H9 (cell line): Measurements from ENCODE around the gene TLE4. TPM values are rescaled to one million over a fixed set of nuclear protein-coding genes. Genes with fewer than 3 reads are reported as not detected.

Source experiments
- DNase-seq: peaks from one replicate; pipeline ENCODE4 v3.0.0-alpha.2; 2017
- H2AFZ ChIP-seq: one replicate; pipeline ENCODE4 v1.6.1; 2013; ENCODE audit warnings: mild to moderate bottlenecking, low read length, control low read depth, moderate library complexity
- H2AK5ac ChIP-seq: 2 replicates; pipeline ENCODE4 v1.6.1; 2013; ENCODE audit warnings: low read length, control low read depth, mixed read lengths; ENCODE audit not compliant: insufficient read length
- H2BK120ac ChIP-seq: one replicate; pipeline ENCODE4 v1.6.1; 2013; ENCODE audit warnings: low read depth, mild to moderate bottlenecking, low read length, control low read depth, inconsistent platforms; ENCODE audit not compliant: poor library complexity, severe bottlenecking
- H2BK12ac ChIP-seq: 2 replicates; pipeline ENCODE4 v1.6.1; 2013; ENCODE audit warnings: low read length, control low read depth, mixed read lengths, low read depth; ENCODE audit not compliant: insufficient read length
- H2BK15ac ChIP-seq: 2 replicates; pipeline ENCODE4 v1.6.1; 2013; ENCODE audit warnings: low read depth, low read length, control low read depth
- H2BK20ac ChIP-seq: one replicate; pipeline ENCODE4 v1.6.1; 2013; ENCODE audit warnings: low read depth, mild to moderate bottlenecking, low read length, control low read depth, inconsistent platforms; ENCODE audit not compliant: poor library complexity, severe bottlenecking
- H2BK5ac ChIP-seq: 2 replicates; pipeline ENCODE4 v1.6.1; 2013; ENCODE audit warnings: low read length, control low read depth, mixed read lengths; ENCODE audit not compliant: insufficient read length
- H3K14ac ChIP-seq: 2 replicates; pipeline ENCODE4 v1.6.1; 2013; ENCODE audit warnings: low read length, control low read depth; ENCODE audit not compliant: insufficient read depth
- H3K18ac ChIP-seq: 2 replicates; pipeline ENCODE4 v1.6.1; 2013; ENCODE audit warnings: low read depth, mild to moderate bottlenecking, mixed read lengths, low read length, control low read depth; ENCODE audit not compliant: insufficient read length
- H3K23ac ChIP-seq: 2 replicates; pipeline ENCODE4 v1.6.1; 2013; ENCODE audit warnings: low read length, control low read depth, mixed read lengths, low read depth; ENCODE audit not compliant: insufficient read length
- H3K23me2 ChIP-seq: 2 replicates; pipeline ENCODE4 v1.6.1; 2013; ENCODE audit warnings: low read depth, mild to moderate bottlenecking, mixed read lengths, low read length, control low read depth; ENCODE audit not compliant: insufficient read length, poor library complexity, severe bottlenecking
- H3K27ac ChIP-seq: 2 replicates; pipeline ENCODE4 v1.5.1; 2013; ENCODE audit warnings: low read length, control low read depth, mixed read lengths, low read depth; ENCODE audit not compliant: insufficient read length
- H3K27me3 ChIP-seq: 2 replicates; pipeline ENCODE4 v1.6.1; 2013; ENCODE audit warnings: low read length, control low read depth, inconsistent platforms; ENCODE audit not compliant: insufficient read depth
- H3K4ac ChIP-seq: 2 replicates; pipeline ENCODE4 v1.6.1; 2013; ENCODE audit warnings: low read depth, mild to moderate bottlenecking, control low read depth, inconsistent platforms, low read length, moderate library complexity
- H3K4me1 ChIP-seq: 2 replicates; pipeline ENCODE4 v1.6.1; 2013; ENCODE audit warnings: low read length, control low read depth, inconsistent platforms; ENCODE audit not compliant: insufficient read depth
- H3K4me2 ChIP-seq: 2 replicates; pipeline ENCODE4 v1.6.1; 2013; ENCODE audit warnings: low read length, control low read depth, mixed read lengths; ENCODE audit not compliant: insufficient read length, insufficient read depth
- H3K56ac ChIP-seq: 2 replicates; pipeline ENCODE4 v1.6.1; 2013; ENCODE audit warnings: low read depth, mild to moderate bottlenecking, mixed read lengths, low read length, control low read depth; ENCODE audit not compliant: insufficient read length
- H3K79me1 ChIP-seq: 2 replicates; pipeline ENCODE4 v1.6.1; 2013; ENCODE audit warnings: low read depth, mild to moderate bottlenecking, moderate library complexity, low read length, control low read depth, inconsistent platforms; ENCODE audit not compliant: insufficient read depth, poor library complexity, severe bottlenecking
- H3K79me2 ChIP-seq: 2 replicates; pipeline ENCODE4 v1.6.1; 2013; ENCODE audit warnings: low read length, control low read depth, inconsistent platforms; ENCODE audit not compliant: insufficient read depth
- H3K9ac ChIP-seq: 2 replicates; pipeline ENCODE4 v1.6.1; 2013; ENCODE audit warnings: low read length, control low read depth, mixed read lengths; ENCODE audit not compliant: insufficient read length; ENCODE audit errors: extremely low read depth
- H3K9me3 ChIP-seq: one replicate; pipeline ENCODE4 v1.6.1; 2013; ENCODE audit warnings: low read depth, low read length, inconsistent platforms; ENCODE audit not compliant: control insufficient read depth
- H3T11ph ChIP-seq: one replicate; pipeline ENCODE4 v1.6.1; 2013; ENCODE audit warnings: mild to moderate bottlenecking, low read length, control low read depth, inconsistent platforms
- H4K20me1 ChIP-seq: one replicate; pipeline ENCODE4 v1.6.1; 2013; ENCODE audit not compliant: control insufficient read depth, insufficient read length, insufficient read depth
- H4K5ac ChIP-seq: 2 replicates; pipeline ENCODE4 v1.6.1; 2013; ENCODE audit warnings: low read depth, mild to moderate bottlenecking, mixed read lengths, low read length, control low read depth; ENCODE audit not compliant: insufficient read length
- H4K8ac ChIP-seq: replicated peaks from 2 replicates; pipeline ENCODE4 v1.6.1; 2013; ENCODE audit warnings: low read length, control low read depth, mixed read lengths, low read depth; ENCODE audit not compliant: insufficient read length
- H4K91ac ChIP-seq: 2 replicates; pipeline ENCODE4 v1.6.1; 2013; ENCODE audit warnings: low read depth, mild to moderate bottlenecking, moderate library complexity, mixed read lengths, low read length, control low read depth; ENCODE audit not compliant: insufficient read length
- H3K27ac Mint-ChIP-seq, 3 experiments: 2 replicates in 2 of 3; 3 replicates in 1 of 3; pipeline ENCODE4 v1.8.0; 2020 to 2021; ENCODE audit warnings: mixed read lengths in 3 of 3, mild to moderate bottlenecking in 1 of 3, moderate library complexity in 1 of 3
- H3K27me3 Mint-ChIP-seq: 2 replicates; pipeline ENCODE4 v1.8.0; 2021; ENCODE audit warnings: low read depth, mild to moderate bottlenecking, moderate library complexity, mixed read lengths
- H3K36me3 Mint-ChIP-seq, 3 experiments: 2 replicates in 2 of 3; 3 replicates in 1 of 3; pipeline ENCODE4 v1.8.0; 2020 to 2021; ENCODE audit warnings: low read depth in 3 of 3, mixed read lengths in 3 of 3; ENCODE audit not compliant: insufficient read depth in 1 of 3
- H3K4me1 Mint-ChIP-seq, 2 experiments: 2 replicates each; pipeline ENCODE4 v1.8.0; 2020; ENCODE audit warnings: mixed read lengths in 2 of 2
- H3K4me3 Mint-ChIP-seq, 2 experiments: 2 replicates in 1 of 2; 3 replicates in 1 of 2; pipeline ENCODE4 v1.8.0; 2020 to 2021; ENCODE audit warnings: mild to moderate bottlenecking in 2 of 2, mixed read lengths in 2 of 2, moderate library complexity in 1 of 2
- H3K9me3 Mint-ChIP-seq, 2 experiments: 2 replicates in 1 of 2; 3 replicates in 1 of 2; pipeline ENCODE4 v1.8.0; 2020; ENCODE audit warnings: mild to moderate bottlenecking in 2 of 2, mixed read lengths in 2 of 2, moderate library complexity in 1 of 2
- WGBS: extraction: QIAGEN DNeasy Blood & Tissue Kit; methylation state at CpG from one replicate; pipeline ENCODE4 v1.1.7; 2013; ENCODE audit warnings: missing lambda C conversion rate, low lambda C conversion rate, mixed read lengths; ENCODE audit not compliant: insufficient read length; ENCODE audit errors: extremely low coverage; 5-methylcytosine and 5-hydroxymethylcytosine counted together
- total RNA-seq: library from RNA; stranded (reverse); gene quantifications from 2 replicates; pipeline ENCODE4 v1.2.1, GENCODE V29; 2021
- TF ChIP-seq, protein P1 (sequence below): fragments of 200-600 bp; sonication (generic); conservative IDR thresholded peaks from 3 replicates; pipeline ENCODE4 v1.8.0; 2021; ENCODE audit warnings: antibody characterized with exemption, mild to moderate bottlenecking

Gene TLE4
- total RNA-seq, 1 experiment from 2014 or later = 35.1 TPM

- Histone ChIP-seq H4K91ac (no peak overlapping the region), H3K27me3 (no peaks in the 10 kb centered on the region), H3K4me1 (no peaks in the 10 kb centered on the region), H4K8ac (no peak overlapping the region), H4K5ac (no peak overlapping the region), H3K56ac (no peak overlapping the region), H2BK20ac (no peak overlapping the region), H2BK15ac (no peak overlapping the region), H3T11ph (no peak overlapping the region), H3K23me2 (no peaks in the 10 kb centered on the region), H3K23ac (no peak overlapping the region), H2BK12ac (no peak overlapping the region), H3K79me1 (no peaks in the 10 kb centered on the region), H3K4me2 (no peak overlapping the region), H2AFZ (no peak overlapping the region), H2BK5ac (no peak overlapping the region), H3K27ac (no peak overlapping the region), H2BK120ac (no peak overlapping the region), H3K18ac (no peak overlapping the region), H3K9me3 (no peaks in the 10 kb centered on the region), H3K79me2 (no peaks in the 10 kb centered on the region), H4K20me1 (no peaks in the 10 kb centered on the region), H2AK5ac (no peak overlapping the region), H3K14ac (no peak overlapping the region), H3K9ac (no peak overlapping the region), H3K4ac (no peak overlapping the region)
- TF ChIP-seq, protein P1, sequence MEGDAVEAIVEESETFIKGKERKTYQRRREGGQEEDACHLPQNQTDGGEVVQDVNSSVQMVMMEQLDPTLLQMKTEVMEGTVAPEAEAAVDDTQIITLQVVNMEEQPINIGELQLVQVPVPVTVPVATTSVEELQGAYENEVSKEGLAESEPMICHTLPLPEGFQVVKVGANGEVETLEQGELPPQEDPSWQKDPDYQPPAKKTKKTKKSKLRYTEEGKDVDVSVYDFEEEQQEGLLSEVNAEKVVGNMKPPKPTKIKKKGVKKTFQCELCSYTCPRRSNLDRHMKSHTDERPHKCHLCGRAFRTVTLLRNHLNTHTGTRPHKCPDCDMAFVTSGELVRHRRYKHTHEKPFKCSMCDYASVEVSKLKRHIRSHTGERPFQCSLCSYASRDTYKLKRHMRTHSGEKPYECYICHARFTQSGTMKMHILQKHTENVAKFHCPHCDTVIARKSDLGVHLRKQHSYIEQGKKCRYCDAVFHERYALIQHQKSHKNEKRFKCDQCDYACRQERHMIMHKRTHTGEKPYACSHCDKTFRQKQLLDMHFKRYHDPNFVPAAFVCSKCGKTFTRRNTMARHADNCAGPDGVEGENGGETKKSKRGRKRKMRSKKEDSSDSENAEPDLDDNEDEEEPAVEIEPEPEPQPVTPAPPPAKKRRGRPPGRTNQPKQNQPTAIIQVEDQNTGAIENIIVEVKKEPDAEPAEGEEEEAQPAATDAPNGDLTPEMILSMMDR = no peak
- Mint-ChIP-seq H3K36me3 (no peaks in the 10 kb centered on the region), H3K4me3 (no peak overlapping the region), H3K27ac (no peak overlapping the region), H3K27me3 (no peaks in the 10 kb centered on the region; the same call in 1 of the 2 replicates), H3K9me3 (peaks cover 2% of the 10 kb centered on the region in 2 experiments; a peak in 3 of 5 replicates), H3K4me1 (peaks cover 0 to 9% of the 10 kb centered on the region in 2 experiments; a peak in 1 of 4 replicates)
- no peak for DNase-seq
- no CpG with 5 or more reads among the region's 4 CpGs for WGBS
Observed at GRCh38 chr9:79551586-79551985, 20.2 kb upstream of the TLE4 start.
